ENCODE results near the gene ZFHX2.

Gene ZFHX2

GRCh38 chr14:23494223-23494622, 57.3 kb downstream of the ZFHX2 start:
- no peak for TF ChIP-seq ZBTB7A (IDR thresholded peaks at IDR 0.05; ENCODE audit: low read depth)
- no peak for TF ChIP-seq YY1 (IDR thresholded peaks at IDR 0.05; ENCODE audit: low read depth)
- no peak for TF ChIP-seq REST (IDR thresholded peaks at IDR 0.05; ENCODE audit: low read depth)
- no peak for TF ChIP-seq CREB1 (IDR thresholded peaks at IDR 0.05; ENCODE audit: low read depth)
- no peak for TF ChIP-seq EP300 (IDR thresholded peaks at IDR 0.05; ENCODE audit: borderline replicate concordance)
- TF ChIP-seq CEBPB (IDR thresholded peaks at IDR 0.05), result no peak
- no peak for TF ChIP-seq MAX (IDR thresholded peaks at IDR 0.05)
- TF ChIP-seq USF1 (IDR thresholded peaks at IDR 0.05), result no peak
- TF ChIP-seq NFIC (IDR thresholded peaks at IDR 0.05), result no peak
- no peak for TF ChIP-seq FOXM1 (IDR thresholded peaks at IDR 0.05; ENCODE audit: borderline replicate concordance, low read depth)

- TF ChIP-seq MAX (IDR thresholded peaks at IDR 0.05), result no peak
- TF ChIP-seq TCF12 (IDR thresholded peaks at IDR 0.05; ENCODE audit: low read depth), result no peak
- no peak for TF ChIP-seq EP300 (IDR thresholded peaks at IDR 0.05; ENCODE audit: borderline replicate concordance)
- TF ChIP-seq EGR1 (IDR thresholded peaks at IDR 0.05), result no peak
- no peak for TF ChIP-seq FOXM1 (IDR thresholded peaks at IDR 0.05; ENCODE audit: borderline replicate concordance, low read depth)
- no peak for TF ChIP-seq CREB1 (IDR thresholded peaks at IDR 0.05; ENCODE audit: low read depth)
- no peak for TF ChIP-seq TEAD4 (IDR thresholded peaks at IDR 0.05)
- TF ChIP-seq ZBTB7A (IDR thresholded peaks at IDR 0.05; ENCODE audit: low read depth), result no peak
Observed at GRCh38 chr14:23492618-23493272, 58.8 kb downstream of the ZFHX2 start.

GRCh38 chr14:23487216-23487615, 64.3 kb downstream of the ZFHX2 start:
- TF ChIP-seq RAD21 (IDR thresholded peaks at IDR 0.05; ENCODE audit: low read depth), result no peak
- TF ChIP-seq EGR1 (IDR thresholded peaks at IDR 0.05), result no peak
- TF ChIP-seq CREB1 (IDR thresholded peaks at IDR 0.05; ENCODE audit: low read depth), result no peak
- no peak for TF ChIP-seq NFIC (IDR thresholded peaks at IDR 0.05)
- TF ChIP-seq MAX (IDR thresholded peaks at IDR 0.05), result no peak
- no peak for TF ChIP-seq CEBPB (IDR thresholded peaks at IDR 0.05)
- TF ChIP-seq USF1 (IDR thresholded peaks at IDR 0.05), result no peak
- no peak for TF ChIP-seq TEAD4 (IDR thresholded peaks at IDR 0.05)
- TF ChIP-seq FOXM1 (IDR thresholded peaks at IDR 0.05; ENCODE audit: borderline replicate concordance, low read depth), result no peak
- TF ChIP-seq YY1 (IDR thresholded peaks at IDR 0.05; ENCODE audit: low read depth), result no peak
- TF ChIP-seq TCF12 (IDR thresholded peaks at IDR 0.05; ENCODE audit: low read depth), result no peak
- no peak for TF ChIP-seq TAF1 (IDR thresholded peaks at IDR 0.05; ENCODE audit: low read depth)
- TF ChIP-seq EP300 (IDR thresholded peaks at IDR 0.05; ENCODE audit: borderline replicate concordance), result no peak
- TF ChIP-seq REST (IDR thresholded peaks at IDR 0.05; ENCODE audit: low read depth), result no peak
- TF ChIP-seq ZBTB7A (IDR thresholded peaks at IDR 0.05; ENCODE audit: low read depth), result no peak

GRCh38 chr14:23486036-23486435, 65.5 kb downstream of the ZFHX2 start:
- TF ChIP-seq NFIC (IDR thresholded peaks at IDR 0.05) (no peak), CREB1 (IDR thresholded peaks at IDR 0.05; ENCODE audit: low read depth) (no peak), EP300 (IDR thresholded peaks at IDR 0.05; ENCODE audit: borderline replicate concordance) (no peak), USF1 (IDR thresholded peaks at IDR 0.05) (no peak), ZBTB7A (IDR thresholded peaks at IDR 0.05; ENCODE audit: low read depth) (no peak), MAX (IDR thresholded peaks at IDR 0.05) (no peak), YY1 (IDR thresholded peaks at IDR 0.05; ENCODE audit: low read depth) (no peak), FOXM1 (IDR thresholded peaks at IDR 0.05; ENCODE audit: borderline replicate concordance, low read depth) (no peak), TEAD4 (IDR thresholded peaks at IDR 0.05) (no peak), TAF1 (IDR thresholded peaks at IDR 0.05; ENCODE audit: low read depth) (no peak)

- no peak for TF ChIP-seq CREB1 (IDR thresholded peaks at IDR 0.05; ENCODE audit: low read depth)
- no peak for TF ChIP-seq TCF12 (IDR thresholded peaks at IDR 0.05; ENCODE audit: low read depth)
- TF ChIP-seq TAF1 (IDR thresholded peaks at IDR 0.05; ENCODE audit: low read depth), result no peak
- no peak for TF ChIP-seq CEBPB (IDR thresholded peaks at IDR 0.05)
- TF ChIP-seq EGR1 (IDR thresholded peaks at IDR 0.05), result no peak
- TF ChIP-seq EP300 (IDR thresholded peaks at IDR 0.05; ENCODE audit: borderline replicate concordance), result no peak
- TF ChIP-seq USF1 (IDR thresholded peaks at IDR 0.05), result no peak
- TF ChIP-seq FOXM1 (IDR thresholded peaks at IDR 0.05; ENCODE audit: borderline replicate concordance, low read depth), result no peak
- TF ChIP-seq REST (IDR thresholded peaks at IDR 0.05; ENCODE audit: low read depth), result no peak
- TF ChIP-seq NFIC (IDR thresholded peaks at IDR 0.05), result no peak
- TF ChIP-seq TEAD4 (IDR thresholded peaks at IDR 0.05), result no peak
- no peak for TF ChIP-seq MAX (IDR thresholded peaks at IDR 0.05)
- TF ChIP-seq YY1 (IDR thresholded peaks at IDR 0.05; ENCODE audit: low read depth), result no peak
- TF ChIP-seq RAD21 (IDR thresholded peaks at IDR 0.05; ENCODE audit: low read depth), result no peak
- TF ChIP-seq ZBTB7A (IDR thresholded peaks at IDR 0.05; ENCODE audit: low read depth), result no peak
Observed at GRCh38 chr14:23485326-23485725, 66.2 kb downstream of the ZFHX2 start.
